ENCODE results near the gene RNF167.

Gene RNF167

GRCh38 chr17:4947411-4948165 lies 7.5 kb downstream of the RNF167 start:
- peak overlapping the region; percentile 90 for H3K4me3 ChIP-seq (ENCODE audit: low read depth, low read length)
- peaks cover 40% of the 10 kb centered on the region for H3K4me1 ChIP-seq (ENCODE audit: control insufficient read depth, insufficient read depth, low read length, unreplicated experiment)

DNA sequence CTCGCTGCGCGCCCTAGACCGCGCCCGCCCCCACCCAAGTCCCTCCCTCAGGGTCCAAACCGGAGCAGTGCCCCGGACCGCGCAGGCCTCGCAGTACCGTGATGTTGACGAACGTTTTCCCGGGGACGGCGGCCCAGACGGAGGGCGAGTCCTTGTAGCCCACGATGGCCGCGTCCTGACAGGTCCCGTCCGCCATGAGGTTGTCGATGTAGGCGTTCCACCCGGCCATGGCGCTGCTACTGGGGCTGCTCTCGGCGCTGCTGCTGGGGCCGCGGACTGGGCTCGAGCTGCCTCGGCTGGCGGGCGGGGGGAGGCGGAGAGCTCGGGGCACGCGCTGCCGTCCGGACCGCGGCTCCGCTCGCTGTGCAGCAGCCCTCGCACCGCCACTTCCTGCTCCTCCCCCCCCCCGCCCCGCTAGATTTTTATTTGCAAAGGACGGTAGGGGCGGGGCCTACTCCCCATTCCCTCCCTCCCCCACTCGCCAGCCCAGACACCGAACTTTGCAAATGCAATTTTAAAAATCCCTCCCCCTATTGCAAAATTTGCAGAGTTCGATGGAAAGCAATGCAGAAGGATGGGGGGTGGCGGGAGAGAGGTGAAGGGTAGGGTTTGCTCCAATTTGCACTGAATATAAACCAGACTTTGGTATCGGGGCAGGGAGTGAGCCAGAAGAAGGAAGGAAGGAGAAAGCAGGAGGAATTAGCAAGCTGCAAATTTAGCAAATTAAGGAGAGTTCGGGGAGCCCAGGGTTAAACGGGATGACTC lies 8.3 kb downstream of the RNF167 start, which contains the start of gene PFN1:
Gene PFN1, minus strand, starts transcription at position 365 of the 765 bp plus-strand sequence. Its CDS starts 136 bp downstream, at position 229.
- Histone ChIP-seq H3K27me3 (ENCODE audit: insufficient read depth, low read length) (no peaks in the 10 kb centered on the region), H3K4me3 (ENCODE audit: low read depth, low read length) (peak within 1 kb of the TSS; percentile 90), H3K4me1 (ENCODE audit: control insufficient read depth, insufficient read depth, low read length, unreplicated experiment) (peaks cover 38% of the 10 kb centered on the region), H3K36me3 (ENCODE audit: insufficient read depth, low read length) (peaks cover 16% of the 10 kb centered on the region; the same call in 1 of the 2 replicates), H3K79me2 (ENCODE audit: control insufficient read depth, insufficient read depth, low read length, unreplicated experiment) (peaks cover 47% of the 10 kb centered on the region), H3K27ac (ENCODE audit: low read depth, low read length) (peak within 1 kb of the TSS; percentile 94), H2AFZ (ENCODE audit: low read length, unreplicated experiment) (peak within 1 kb of the TSS; percentile 77)

More at GRCh38 chr17:4947411-4948165, 7.5 kb downstream of the RNF167 start:
- Histone ChIP-seq H3K27me3 (ENCODE audit: insufficient read depth, low read length) (no peaks in the 10 kb centered on the region), H3K36me3 (ENCODE audit: insufficient read depth, low read length) (peaks cover 16% of the 10 kb centered on the region; the same call in 1 of the 2 replicates), H3K27ac (ENCODE audit: low read depth, low read length) (peak overlapping the region; percentile 92), H2AFZ (ENCODE audit: low read length, unreplicated experiment) (no peak overlapping the region), H3K79me2 (ENCODE audit: control insufficient read depth, insufficient read depth, low read length, unreplicated experiment) (peaks cover 55% of the 10 kb centered on the region)

- Histone ChIP-seq H3K27ac (ENCODE audit: low read depth, low read length) (peak overlapping the region; percentile 94), H3K79me2 (ENCODE audit: control insufficient read depth, insufficient read depth, low read length, unreplicated experiment) (peaks cover 43% of the 10 kb centered on the region), H2AFZ (ENCODE audit: low read length, unreplicated experiment) (peak overlapping the region; percentile 77), H3K4me1 (ENCODE audit: control insufficient read depth, insufficient read depth, low read length, unreplicated experiment) (peaks cover 42% of the 10 kb centered on the region), H3K4me3 (ENCODE audit: low read depth, low read length) (peak overlapping the region; percentile 90), H3K36me3 (ENCODE audit: insufficient read depth, low read length) (peaks cover 16% of the 10 kb centered on the region; the same call in 1 of the 2 replicates), H3K27me3 (ENCODE audit: insufficient read depth, low read length) (no peaks in the 10 kb centered on the region)
These were observed 8.9 kb downstream of the RNF167 start for GRCh38 chr17:4948931-4949320.

GRCh38 chr17:4949321-4950074 lies 9.4 kb downstream of the RNF167 start:
- H3K4me3 ChIP-seq (ENCODE audit: low read depth, low read length) = peak overlapping the region; percentile 90
- H3K27me3 ChIP-seq (ENCODE audit: insufficient read depth, low read length) = no peaks in the 10 kb centered on the region
- H3K27ac ChIP-seq (ENCODE audit: low read depth, low read length) = peak overlapping the region; percentile 94
- peaks cover 16% of the 10 kb centered on the region; the same call in 1 of the 2 replicates for H3K36me3 ChIP-seq (ENCODE audit: insufficient read depth, low read length)
- peaks cover 37% of the 10 kb centered on the region for H3K79me2 ChIP-seq (ENCODE audit: control insufficient read depth, insufficient read depth, low read length, unreplicated experiment)
- peaks cover 41% of the 10 kb centered on the region for H3K4me1 ChIP-seq (ENCODE audit: control insufficient read depth, insufficient read depth, low read length, unreplicated experiment)
- peak overlapping the region; percentile 77 for H2AFZ ChIP-seq (ENCODE audit: low read length, unreplicated experiment)

- H3K27ac ChIP-seq (ENCODE audit: low read depth, low read length) = peak overlapping the region; percentile 94
- H3K79me2 ChIP-seq (ENCODE audit: control insufficient read depth, insufficient read depth, low read length, unreplicated experiment) = peaks cover 31% of the 10 kb centered on the region
- H3K4me1 ChIP-seq (ENCODE audit: control insufficient read depth, insufficient read depth, low read length, unreplicated experiment) = peaks cover 35% of the 10 kb centered on the region
- H3K36me3 ChIP-seq (ENCODE audit: insufficient read depth, low read length) = peaks cover 16% of the 10 kb centered on the region; the same call in 1 of the 2 replicates
- peak overlapping the region; percentile 90 for H3K4me3 ChIP-seq (ENCODE audit: low read depth, low read length)
- H3K27me3 ChIP-seq (ENCODE audit: insufficient read depth, low read length) = no peaks in the 10 kb centered on the region
- H2AFZ ChIP-seq (ENCODE audit: low read length, unreplicated experiment) = peak overlapping the region; percentile 42
These were observed 10.1 kb downstream of the RNF167 start for GRCh38 chr17:4950075-4950745.

GRCh38 chr17:4950746-4951204 lies 10.7 kb downstream of the RNF167 start, which contains the start of gene ENO3:
Gene ENO3, plus strand, starts transcription at chr17:4951119. Its CDS starts 711 bp downstream, at chr17:4951830.
- Histone ChIP-seq H3K4me1 (ENCODE audit: control insufficient read depth, insufficient read depth, low read length, unreplicated experiment) (peaks cover 30% of the 10 kb centered on the region), H3K27ac (ENCODE audit: low read depth, low read length) (peak within 1 kb of the TSS; percentile 94), H3K79me2 (ENCODE audit: control insufficient read depth, insufficient read depth, low read length, unreplicated experiment) (peaks cover 26% of the 10 kb centered on the region), H3K4me3 (ENCODE audit: low read depth, low read length) (peak within 1 kb of the TSS; percentile 90), H2AFZ (ENCODE audit: low read length, unreplicated experiment) (peak within 1 kb of the TSS; percentile 42), H3K27me3 (ENCODE audit: insufficient read depth, low read length) (no peaks in the 10 kb centered on the region), H3K36me3 (ENCODE audit: insufficient read depth, low read length) (peaks cover 16% of the 10 kb centered on the region; the same call in 1 of the 2 replicates)

GRCh38 chr17:4951486-4951885 lies 11.4 kb downstream of the RNF167 start:
- H3K27me3 ChIP-seq (ENCODE audit: insufficient read depth, low read length) = no peaks in the 10 kb centered on the region
- no peak overlapping the region for H3K4me3 ChIP-seq (ENCODE audit: low read depth, low read length)
- H3K36me3 ChIP-seq (ENCODE audit: insufficient read depth, low read length) = peaks cover 12% of the 10 kb centered on the region; the same call in 1 of the 2 replicates
- H3K27ac ChIP-seq (ENCODE audit: low read depth, low read length) = no peak overlapping the region
- H3K4me1 ChIP-seq (ENCODE audit: control insufficient read depth, insufficient read depth, low read length, unreplicated experiment) = peaks cover 24% of the 10 kb centered on the region
- H3K79me2 ChIP-seq (ENCODE audit: control insufficient read depth, insufficient read depth, low read length, unreplicated experiment) = peaks cover 19% of the 10 kb centered on the region
- H2AFZ ChIP-seq (ENCODE audit: low read length, unreplicated experiment) = no peak overlapping the region

DNA sequence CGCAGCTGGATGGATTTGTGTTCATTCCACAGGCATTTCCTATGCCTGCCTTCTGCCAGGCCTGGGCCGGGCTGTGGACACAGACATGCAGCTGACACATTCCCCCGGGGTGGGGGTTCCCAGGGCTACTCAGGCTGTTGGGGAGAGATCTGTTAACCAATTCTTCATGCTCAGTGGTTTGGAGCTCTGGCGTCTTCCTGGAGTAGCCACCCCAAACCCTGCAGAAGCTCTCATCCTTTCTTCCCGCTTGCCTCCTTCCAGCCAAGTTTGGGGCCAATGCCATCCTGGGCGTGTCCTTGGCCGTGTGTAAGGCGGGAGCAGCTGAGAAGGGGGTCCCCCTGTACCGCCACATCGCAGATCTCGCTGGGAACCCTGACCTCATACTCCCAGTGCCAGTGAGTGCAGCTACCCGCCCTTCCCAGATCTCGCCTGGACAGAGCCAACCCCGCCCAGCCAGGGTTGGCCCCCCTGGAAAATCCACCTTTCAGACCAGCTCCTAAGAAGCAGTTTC lies 13.4 kb downstream of the RNF167 start:
- Histone ChIP-seq H2AFZ (ENCODE audit: low read length, unreplicated experiment) (no peak overlapping the region), H3K4me1 (ENCODE audit: control insufficient read depth, insufficient read depth, low read length, unreplicated experiment) (peaks cover 24% of the 10 kb centered on the region)

GRCh38 chr17:4955091-4955490 lies 15.0 kb downstream of the RNF167 start:
- no peaks in the 10 kb centered on the region for H3K27me3 ChIP-seq (ENCODE audit: insufficient read depth, low read length)
- H3K27ac ChIP-seq (ENCODE audit: low read depth, low read length) = no peak overlapping the region
- H3K4me1 ChIP-seq (ENCODE audit: control insufficient read depth, insufficient read depth, low read length, unreplicated experiment) = peaks cover 24% of the 10 kb centered on the region
- 0 out of 2 replicates have a peak, but pooled peaks cover 4% of the 10 kb centered on the region for H3K36me3 ChIP-seq (ENCODE audit: insufficient read depth, low read length)
- H3K4me3 ChIP-seq (ENCODE audit: low read depth, low read length) = no peak overlapping the region
- no peak overlapping the region for H2AFZ ChIP-seq (ENCODE audit: low read length, unreplicated experiment)
- no peaks in the 10 kb centered on the region for H3K79me2 ChIP-seq (ENCODE audit: control insufficient read depth, insufficient read depth, low read length, unreplicated experiment)

More for the DNA sequence above, 13.4 kb downstream of the RNF167 start:
- Histone ChIP-seq H3K36me3 (ENCODE audit: insufficient read depth, low read length) (no peaks in the 10 kb centered on the region), H3K27ac (ENCODE audit: low read depth, low read length) (peak overlapping the region; percentile 31), H3K4me3 (ENCODE audit: low read depth, low read length) (no peak overlapping the region), H3K79me2 (ENCODE audit: control insufficient read depth, insufficient read depth, low read length, unreplicated experiment) (no peaks in the 10 kb centered on the region), H3K27me3 (ENCODE audit: insufficient read depth, low read length) (no peaks in the 10 kb centered on the region)

All from ACC112 (cell line).